Ectodermal cell (in vitro differentiated cells): ENCODE data around the gene PVALEF.

Source experiments
- H3K27ac ChIP-seq: 2 replicates; pipeline ENCODE4 v1.7.0; 2013; ENCODE audit warnings: mild to moderate bottlenecking, low read depth, low read length; ENCODE audit not compliant: insufficient read depth, poor library complexity, severe bottlenecking
- H3K27me3 ChIP-seq: 2 replicates; pipeline ENCODE4 v1.7.0; 2013; ENCODE audit warnings: mild to moderate bottlenecking, low read length; ENCODE audit not compliant: insufficient read depth, control insufficient read depth, poor library complexity, severe bottlenecking
- H3K36me3 ChIP-seq: one replicate; pipeline ENCODE4 v1.7.0; 2013; ENCODE audit warnings: low read length; ENCODE audit not compliant: control insufficient read depth, insufficient read depth
- H3K4me1 ChIP-seq: one replicate; pipeline ENCODE4 v1.7.0; 2013; ENCODE audit warnings: low read length; ENCODE audit not compliant: control insufficient read depth, insufficient read depth
- H3K4me3 ChIP-seq: 2 replicates; pipeline ENCODE4 v1.7.0; 2013; ENCODE audit warnings: low read depth, low read length, control low read depth; ENCODE audit not compliant: insufficient read depth
- H3K9me3 ChIP-seq: 2 replicates; pipeline ENCODE4 v1.7.0; 2013; ENCODE audit warnings: mild to moderate bottlenecking, low read length, moderate library complexity; ENCODE audit not compliant: control insufficient read depth
- WGBS, 2 experiments: methylation state at CpG; one replicate each; pipeline ENCODE4 v1.1.7; 2013; ENCODE audit warnings: missing lambda C conversion rate in 2 of 2; 5-methylcytosine and 5-hydroxymethylcytosine counted together

Gene PVALEF

GRCh38 chr17:81182596-81182995 is 17.3 kb downstream of the PVALEF start:
- Histone ChIP-seq H3K4me1 (peaks cover 10% of the 10 kb centered on the region), H3K27ac (no peak overlapping the region), H3K9me3 (no peaks in the 10 kb centered on the region), H3K27me3 (no peaks in the 10 kb centered on the region), H3K36me3 (no peaks in the 10 kb centered on the region), H3K4me3 (no peak overlapping the region)
- 89 to 91% methylated on average over 5 of the region's 5 CpGs for WGBS, 2 experiments

- WGBS, 2 experiments, result 94 to 95% methylated on average over 10 of the region's 10 CpGs
- H3K4me3 ChIP-seq, result no peak overlapping the region
- no peaks in the 10 kb centered on the region for H3K27me3 ChIP-seq
- no peaks in the 10 kb centered on the region for H3K36me3 ChIP-seq
- peaks cover 10% of the 10 kb centered on the region for H3K4me1 ChIP-seq
- H3K27ac ChIP-seq, result no peak overlapping the region
- no peaks in the 10 kb centered on the region for H3K9me3 ChIP-seq
Measured at GRCh38 chr17:81183316-81183715, 18.0 kb downstream of the PVALEF start.

GRCh38 chr17:81183807-81184206 is 18.5 kb downstream of the PVALEF start:
- Histone ChIP-seq H3K36me3 (no peaks in the 10 kb centered on the region), H3K9me3 (no peaks in the 10 kb centered on the region), H3K4me3 (no peak overlapping the region), H3K27me3 (no peaks in the 10 kb centered on the region), H3K4me1 (peaks cover 10% of the 10 kb centered on the region), H3K27ac (no peak overlapping the region)
- WGBS, 2 experiments, result 93 to 94% methylated on average over 11 of the region's 11 CpGs

GRCh38 chr17:81184555-81184954 is 19.2 kb downstream of the PVALEF start:
- H3K9me3 ChIP-seq, result no peaks in the 10 kb centered on the region
- H3K4me3 ChIP-seq, result no peak overlapping the region
- H3K27me3 ChIP-seq, result no peaks in the 10 kb centered on the region
- H3K4me1 ChIP-seq, result peaks cover 10% of the 10 kb centered on the region
- no peak overlapping the region for H3K27ac ChIP-seq
- H3K36me3 ChIP-seq, result no peaks in the 10 kb centered on the region
- 40 to 42% methylated on average over 15 of the region's 15 CpGs for WGBS, 2 experiments

GRCh38 chr17:81186203-81186602 is 20.9 kb downstream of the PVALEF start:
- Histone ChIP-seq H3K36me3 (peaks cover 3% of the 10 kb centered on the region), H3K27me3 (no peaks in the 10 kb centered on the region), H3K27ac (no peak overlapping the region), H3K4me3 (no peak overlapping the region), H3K4me1 (peaks cover 10% of the 10 kb centered on the region), H3K9me3 (no peaks in the 10 kb centered on the region)
- 82 to 91% methylated on average over 7 of the region's 7 CpGs for WGBS, 2 experiments

DNA sequence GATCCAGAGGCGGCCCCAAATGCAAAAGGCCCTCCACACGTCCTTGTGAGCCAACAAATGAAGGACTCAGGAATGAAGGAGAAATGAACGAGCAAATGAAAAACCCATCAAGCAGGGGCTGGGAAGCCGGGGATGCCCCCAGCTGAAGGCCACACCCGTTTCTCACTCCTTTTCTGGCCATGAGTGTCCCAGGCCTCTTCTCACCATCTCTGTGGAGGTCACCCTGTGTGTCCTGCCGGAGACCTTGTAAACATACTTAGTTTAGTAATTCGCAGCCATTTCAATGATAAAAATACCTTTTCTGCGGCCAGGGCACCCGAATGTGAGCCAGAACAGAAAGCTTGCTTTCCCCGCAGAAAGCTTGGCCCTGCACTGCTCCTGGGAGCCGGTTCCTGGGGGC is 21.8 kb downstream of the PVALEF start:
- Histone ChIP-seq H3K4me3 (no peak overlapping the region), H3K36me3 (peaks cover 3% of the 10 kb centered on the region), H3K27ac (no peak overlapping the region), H3K27me3 (no peaks in the 10 kb centered on the region), H3K9me3 (no peaks in the 10 kb centered on the region), H3K4me1 (peaks cover 10% of the 10 kb centered on the region)
- 94 to 95% methylated on average over 11 of the region's 11 CpGs for WGBS, 2 experiments

GRCh38 chr17:81187586-81188490 is 22.5 kb downstream of the PVALEF start:
- Histone ChIP-seq H3K9me3 (no peaks in the 10 kb centered on the region), H3K27me3 (no peaks in the 10 kb centered on the region), H3K27ac (no peak overlapping the region), H3K4me3 (no peak overlapping the region), H3K36me3 (peaks cover 3% of the 10 kb centered on the region), H3K4me1 (peaks cover 10% of the 10 kb centered on the region)
- WGBS, 2 experiments, result 93% methylated on average over 26 of the region's 26 CpGs

DNA sequence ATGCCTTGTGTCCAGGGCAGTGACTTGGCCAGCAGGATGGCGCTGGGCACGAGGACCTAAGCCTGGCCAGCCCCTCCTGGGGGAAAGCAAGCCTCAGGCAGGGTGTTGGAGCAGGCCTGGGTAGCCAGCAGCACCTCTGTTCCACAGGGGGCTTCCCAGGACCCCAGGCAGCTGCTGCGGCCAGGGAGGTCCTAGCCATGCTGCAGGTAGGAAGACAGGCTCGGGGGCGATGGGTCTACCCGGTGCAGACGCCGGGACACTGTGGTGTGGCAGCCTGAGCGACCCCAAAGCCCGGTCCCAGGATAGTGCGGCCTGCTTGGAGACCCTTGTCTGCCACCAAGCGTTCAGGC is 23.2 kb downstream of the PVALEF start:
- Histone ChIP-seq H3K4me3 (no peak overlapping the region), H3K27me3 (no peaks in the 10 kb centered on the region), H3K36me3 (peaks cover 3% of the 10 kb centered on the region), H3K4me1 (peaks cover 10% of the 10 kb centered on the region), H3K27ac (no peak overlapping the region), H3K9me3 (no peaks in the 10 kb centered on the region)
- 97% methylated on average over 12 of the region's 12 CpGs for WGBS, 2 experiments

DNA sequence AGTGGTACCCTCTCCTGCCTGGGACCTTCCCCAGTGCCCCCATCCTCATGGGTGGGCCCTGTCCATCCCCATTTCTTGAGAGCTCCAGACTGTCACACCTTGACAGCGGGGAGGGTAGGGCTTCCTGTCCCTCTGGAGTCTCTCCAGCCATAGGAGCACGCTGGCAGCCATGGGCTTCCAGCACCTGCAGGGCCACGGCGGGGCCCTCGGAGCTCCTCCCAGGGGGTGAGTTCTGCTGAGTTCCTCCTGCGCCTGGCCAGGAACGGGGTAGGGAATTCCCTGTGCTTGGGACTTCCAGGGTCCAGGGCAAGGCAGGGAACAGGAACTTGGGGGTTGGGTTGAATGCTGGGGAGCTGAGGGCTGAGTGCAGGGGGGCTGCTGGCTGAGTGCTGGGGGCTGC is 23.7 kb downstream of the PVALEF start:
- H3K4me3 ChIP-seq, result no peak overlapping the region
- no peak overlapping the region for H3K27ac ChIP-seq
- WGBS, 2 experiments, result 94 to 96% methylated on average over 7 of the region's 7 CpGs
- H3K36me3 ChIP-seq, result peaks cover 3% of the 10 kb centered on the region
- H3K4me1 ChIP-seq, result peaks cover 10% of the 10 kb centered on the region
- no peaks in the 10 kb centered on the region for H3K9me3 ChIP-seq
- no peaks in the 10 kb centered on the region for H3K27me3 ChIP-seq

DNA sequence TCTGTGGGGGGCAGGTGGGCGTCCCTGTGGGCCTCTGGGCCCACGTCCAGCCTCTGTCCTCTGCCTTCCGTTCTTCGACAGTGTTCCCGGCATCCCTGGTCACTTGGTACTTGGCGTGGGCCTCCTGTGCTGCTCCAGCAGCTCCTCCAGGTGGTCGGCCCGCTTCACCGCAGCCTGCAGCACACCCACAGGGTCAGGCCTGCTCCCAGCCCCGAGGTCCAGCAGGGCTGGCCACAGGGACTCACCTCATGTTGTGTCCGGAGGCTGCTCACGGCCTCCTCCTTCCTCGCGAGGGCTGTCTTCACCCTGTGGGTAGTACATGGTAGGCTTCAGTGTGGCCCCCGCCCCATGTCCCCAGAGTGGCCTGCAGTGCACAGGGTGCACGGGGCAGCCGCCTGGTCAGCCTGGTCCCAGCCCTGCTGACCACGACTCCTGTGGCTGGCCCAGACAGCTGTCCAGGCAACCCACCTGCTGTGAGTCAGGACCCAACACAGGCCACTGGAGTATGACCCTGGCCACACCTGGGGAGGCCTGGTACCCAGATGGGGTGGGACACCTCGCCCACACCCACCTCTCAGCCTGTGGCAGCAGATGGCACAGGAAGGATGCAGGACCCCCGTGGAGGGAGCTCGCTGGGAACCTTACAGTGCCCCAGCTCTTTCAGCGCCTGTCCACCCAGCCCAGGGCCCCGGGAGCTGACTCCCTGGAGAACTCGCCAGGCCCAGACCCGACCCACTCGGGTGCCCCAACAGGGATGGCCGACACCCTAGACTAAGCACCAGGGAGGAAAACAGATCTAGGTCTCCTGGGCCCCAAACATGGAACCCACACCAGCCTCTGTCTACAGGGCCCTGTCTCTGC is 24.6 kb downstream of the PVALEF start:
- H3K4me1 ChIP-seq, result peaks cover 6% of the 10 kb centered on the region
- 93% methylated on average over 27 of the region's 27 CpGs for WGBS, 2 experiments
- H3K36me3 ChIP-seq, result peaks cover 3% of the 10 kb centered on the region

More for the DNA sequence above, 24.6 kb downstream of the PVALEF start:
- Histone ChIP-seq H3K4me3 (no peak overlapping the region), H3K9me3 (no peaks in the 10 kb centered on the region), H3K27me3 (no peaks in the 10 kb centered on the region), H3K27ac (no peak overlapping the region)
